NCI-H2029 treated with DMSO at 0.1 percent for 48 hours (cell line): ENCODE results near the gene CFLAR.
"Not testable (repeated sequence)": the region's sequence is repeated elsewhere in the genome, so short reads cannot be mapped to it uniquely, and the experiment has no call there.

Experiments used
- DNase-seq: peaks from one replicate; lab custom pipeline; 2025; lab: John Stamatoyannopoulos, UW

CFLAR gene

DNA sequence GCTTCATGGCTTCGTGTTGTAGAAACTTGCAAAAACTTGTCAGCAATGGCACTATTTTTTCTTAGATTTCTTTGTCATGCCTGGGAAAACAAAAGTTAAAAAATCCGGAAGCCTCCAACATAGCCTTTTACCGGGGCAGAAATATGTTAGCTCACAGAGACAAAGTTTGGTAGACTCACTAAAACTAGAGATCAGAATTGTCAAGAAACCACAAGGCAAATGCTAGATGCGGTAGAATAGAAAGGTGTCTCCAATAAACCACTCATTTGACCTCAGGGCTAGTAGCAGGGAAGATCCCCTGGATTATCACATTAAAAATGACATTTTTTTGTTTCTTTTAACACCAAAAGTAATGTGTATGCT, 67.4 kb downstream of the CFLAR start:
- no peak for DNase-seq

GRCh38 chr2:201183835-201184234, 67.9 kb downstream of the CFLAR start:
- not testable (repeated sequence) for DNase-seq

- not testable (repeated sequence) for DNase-seq
These were observed 68.3 kb downstream of the CFLAR start for GRCh38 chr2:201184248-201184647.

- no peak for DNase-seq
These were observed 69.9 kb downstream of the CFLAR start for GRCh38 chr2:201185863-201186262.

GRCh38 chr2:201186982-201187381, 71.0 kb downstream of the CFLAR start:
- no peak for DNase-seq

- DNase-seq, result no peak
These were observed 72.5 kb downstream of the CFLAR start for GRCh38 chr2:201188449-201188848.

GRCh38 chr2:201191132-201191875, 75.3 kb downstream of the CFLAR start:
- no peak for DNase-seq

DNA sequence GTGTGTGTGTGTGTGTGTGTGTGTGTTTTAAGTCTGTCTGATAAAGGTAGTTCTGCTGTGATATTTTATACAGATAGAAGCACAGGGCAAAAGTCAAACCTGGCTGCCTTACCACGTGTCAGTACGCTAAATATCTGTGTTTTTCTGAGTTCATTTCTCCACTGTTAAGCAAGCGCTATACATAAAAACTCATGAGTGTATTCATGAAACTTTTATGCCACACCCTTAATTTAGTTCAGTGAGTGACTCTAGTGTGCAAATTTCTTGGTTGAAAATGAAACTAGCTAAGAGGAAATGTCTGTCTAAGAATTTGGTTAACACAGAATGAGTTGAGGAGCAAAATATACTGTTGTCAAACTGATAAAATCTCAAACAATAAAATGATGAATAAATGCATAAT, 78.1 kb downstream of the CFLAR start:
- no peak for DNase-seq

GRCh38 chr2:201195331-201195730, 79.4 kb downstream of the CFLAR start:
- DNase-seq, result no peak

- no peak for DNase-seq
These were observed 80.0 kb downstream of the CFLAR start for GRCh38 chr2:201196003-201196402.

DNA sequence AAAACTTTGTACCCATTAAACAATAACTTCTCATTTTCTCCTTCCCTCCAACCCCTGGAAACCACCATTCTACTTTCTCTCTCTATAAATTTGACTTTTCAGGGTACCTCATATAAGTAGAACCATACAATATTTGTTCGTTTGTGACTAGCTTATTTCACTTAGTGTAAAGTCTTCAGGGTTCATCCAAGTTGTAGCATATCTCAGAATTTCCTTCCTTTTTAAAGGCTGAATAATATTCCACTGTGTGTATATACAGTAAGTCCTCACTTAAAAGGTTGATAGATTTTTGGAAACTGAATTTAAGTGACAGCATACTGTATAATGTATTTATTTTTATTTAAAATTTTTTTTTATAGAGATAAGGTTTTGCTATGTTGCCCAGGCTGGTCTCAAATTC, 80.8 kb downstream of the CFLAR start:
- DNase-seq, result no peak

- DNase-seq, result no peak
These were observed 81.8 kb downstream of the CFLAR start for GRCh38 chr2:201197781-201198180.

DNA sequence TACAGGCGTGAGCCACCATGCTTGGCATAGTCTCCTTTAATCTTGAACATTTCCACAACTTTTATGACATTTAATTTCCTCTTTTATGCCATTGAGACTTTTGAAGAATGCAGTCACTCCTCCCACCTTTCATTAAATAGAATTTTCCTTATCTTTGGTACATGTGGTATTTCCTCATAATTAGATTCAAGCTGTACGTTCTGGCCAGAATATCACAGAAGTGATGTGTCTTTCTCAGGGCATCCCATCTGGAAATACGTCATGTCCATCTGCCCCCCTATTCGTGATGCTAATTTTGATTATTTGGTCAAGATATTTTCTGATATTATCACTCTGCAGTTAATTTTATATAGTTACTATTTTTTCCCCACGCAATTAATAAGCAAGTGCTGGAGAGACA, 83.9 kb downstream of the CFLAR start:
- DNase-seq, result no peak

- no peak for DNase-seq
These were observed 84.4 kb downstream of the CFLAR start for GRCh38 chr2:201200345-201200744.

- no peak for DNase-seq
These were observed 85.4 kb downstream of the CFLAR start for GRCh38 chr2:201201371-201201770.

DNA sequence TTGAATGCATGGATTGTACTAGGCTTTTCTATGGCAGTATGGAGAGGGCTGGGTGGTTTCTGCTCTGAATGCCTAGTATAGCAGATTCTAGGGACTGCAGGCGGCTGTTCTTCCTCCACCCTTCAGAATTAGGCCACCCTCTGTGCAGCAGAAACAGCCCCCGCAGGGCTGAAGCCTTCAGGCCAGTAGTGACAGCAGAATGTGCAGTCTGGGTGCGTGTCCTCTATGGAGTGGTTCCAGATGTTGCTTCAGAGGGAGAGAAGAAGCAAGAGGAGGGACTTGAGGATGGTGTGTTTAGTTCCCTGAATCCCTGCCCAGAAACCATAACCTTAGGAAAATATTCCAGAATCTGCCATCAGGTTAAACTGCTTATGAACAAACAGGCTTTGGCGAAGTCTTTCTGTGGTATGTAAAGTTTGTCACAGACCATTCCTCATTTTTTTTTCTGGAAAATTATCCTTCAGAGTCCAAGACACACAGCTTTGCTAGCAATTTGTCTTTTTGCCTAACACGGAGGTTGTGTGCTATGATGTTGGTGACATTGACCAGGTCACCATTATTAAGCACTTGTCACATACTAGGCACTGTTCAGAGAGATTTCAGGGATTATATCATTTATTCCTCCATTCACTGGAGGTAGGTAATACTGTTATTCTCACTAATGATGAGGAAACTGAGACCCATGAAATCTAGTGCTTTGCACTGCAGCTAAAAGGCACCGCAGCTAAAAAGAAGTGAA, 88.1 kb downstream of the CFLAR start:
- no peak for DNase-seq

GRCh38 chr2:201204655-201205514, 88.9 kb downstream of the CFLAR start:
- no peak for DNase-seq

- no peak for DNase-seq
These were observed 89.5 kb downstream of the CFLAR start for GRCh38 chr2:201205515-201205849.

DNA sequence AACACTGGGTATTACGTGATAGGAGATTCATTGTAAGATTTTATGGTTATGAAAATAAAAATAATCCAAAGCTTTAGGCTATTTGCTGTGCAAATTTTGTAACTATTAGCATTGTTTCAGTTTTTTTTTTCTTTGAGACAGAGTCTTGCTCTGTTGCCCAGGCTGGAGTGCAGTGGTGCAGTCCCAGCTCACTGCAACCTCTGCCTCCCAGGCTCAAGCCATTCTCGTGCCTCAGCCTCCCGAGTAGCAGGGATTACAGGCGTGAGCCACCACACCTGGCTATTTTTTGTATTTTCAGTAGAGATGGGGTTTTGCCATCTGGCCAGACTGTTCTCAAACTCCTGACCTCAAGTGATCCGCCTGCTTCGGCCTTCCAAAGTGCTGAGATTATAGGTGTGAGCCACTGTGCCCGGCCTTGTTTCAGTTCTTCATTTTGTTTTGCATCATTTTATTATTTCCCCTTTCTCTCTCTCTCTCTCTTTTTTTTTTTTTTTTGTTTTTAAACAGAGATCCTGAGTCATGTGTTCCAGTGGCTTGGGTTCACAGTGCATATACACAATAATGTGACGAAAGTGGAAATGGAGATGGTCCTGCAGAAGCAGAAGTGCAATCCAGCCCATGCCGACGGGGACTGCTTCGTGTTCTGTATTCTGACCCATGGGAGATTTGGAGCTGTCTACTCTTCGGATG, 92.7 kb downstream of the CFLAR start:
- no peak for DNase-seq

GRCh38 chr2:201215963-201216362, 100.0 kb downstream of the CFLAR start:
- no peak for DNase-seq

GRCh38 chr2:201216918-201217317, 101.0 kb downstream of the CFLAR start:
- DNase-seq, result no peak

- DNase-seq, result no peak
These were observed 102.8 kb downstream of the CFLAR start for GRCh38 chr2:201218780-201219179.
